DND-41 (cell line): ENCODE results near the gene LRRC10.

ENCODE experiments used
- EZH2 ChIP-seq: IDR thresholded peaks from 3 replicates; pipeline ENCODE4 v1.6.1; 2012; ENCODE audit warnings: borderline replicate concordance, low read depth, mild to moderate bottlenecking, moderate library complexity, low read length, inconsistent platforms; ENCODE audit not compliant: severe bottlenecking
- TF ChIP-seq, protein P1 (sequence below): IDR thresholded peaks from 2 replicates; pipeline ENCODE4 v1.5.1; 2012; ENCODE audit warnings: borderline replicate concordance, low read length, moderate library complexity, mild to moderate bottlenecking; ENCODE audit not compliant: poor library complexity, severe bottlenecking; ENCODE audit errors: extremely low read depth

DNA sequence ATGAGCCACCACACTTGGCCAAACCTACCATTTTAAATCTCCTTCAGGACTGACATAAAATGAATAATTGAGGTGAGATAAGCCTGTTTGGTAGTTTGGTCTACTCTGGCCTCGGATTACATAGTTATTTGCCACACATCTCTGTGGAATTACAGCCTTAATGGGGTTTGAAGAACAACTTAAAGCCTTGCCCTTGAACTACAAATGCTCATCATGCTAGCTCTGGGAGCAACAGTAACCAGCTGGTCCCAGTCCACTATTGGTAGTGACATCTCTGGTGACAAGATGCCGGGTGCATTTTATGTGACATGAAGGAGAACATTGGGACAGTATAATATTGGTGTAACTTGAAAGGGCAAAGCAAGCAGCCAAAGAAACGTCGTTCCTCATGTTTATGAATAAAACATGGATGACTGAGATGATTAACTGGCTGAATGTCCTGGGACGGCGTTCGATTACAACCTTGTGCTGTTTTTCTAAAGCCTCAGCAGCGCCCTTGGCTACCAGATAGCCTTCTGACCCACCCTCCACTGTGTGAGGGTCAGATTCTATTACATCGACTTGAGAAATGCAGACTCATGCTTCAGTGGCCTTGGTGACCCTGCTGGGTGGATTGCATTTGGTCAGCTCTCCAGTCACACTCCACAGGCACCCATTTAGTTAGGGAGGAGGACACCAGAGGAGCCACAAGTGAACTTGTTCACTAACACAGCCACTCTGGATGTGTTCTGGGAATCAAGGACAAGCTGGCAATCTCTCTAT is 46.9 kb upstream of the LRRC10 start:
- TF ChIP-seq, protein P1, sequence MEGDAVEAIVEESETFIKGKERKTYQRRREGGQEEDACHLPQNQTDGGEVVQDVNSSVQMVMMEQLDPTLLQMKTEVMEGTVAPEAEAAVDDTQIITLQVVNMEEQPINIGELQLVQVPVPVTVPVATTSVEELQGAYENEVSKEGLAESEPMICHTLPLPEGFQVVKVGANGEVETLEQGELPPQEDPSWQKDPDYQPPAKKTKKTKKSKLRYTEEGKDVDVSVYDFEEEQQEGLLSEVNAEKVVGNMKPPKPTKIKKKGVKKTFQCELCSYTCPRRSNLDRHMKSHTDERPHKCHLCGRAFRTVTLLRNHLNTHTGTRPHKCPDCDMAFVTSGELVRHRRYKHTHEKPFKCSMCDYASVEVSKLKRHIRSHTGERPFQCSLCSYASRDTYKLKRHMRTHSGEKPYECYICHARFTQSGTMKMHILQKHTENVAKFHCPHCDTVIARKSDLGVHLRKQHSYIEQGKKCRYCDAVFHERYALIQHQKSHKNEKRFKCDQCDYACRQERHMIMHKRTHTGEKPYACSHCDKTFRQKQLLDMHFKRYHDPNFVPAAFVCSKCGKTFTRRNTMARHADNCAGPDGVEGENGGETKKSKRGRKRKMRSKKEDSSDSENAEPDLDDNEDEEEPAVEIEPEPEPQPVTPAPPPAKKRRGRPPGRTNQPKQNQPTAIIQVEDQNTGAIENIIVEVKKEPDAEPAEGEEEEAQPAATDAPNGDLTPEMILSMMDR: no peak
- no peak for TF ChIP-seq EZH2
